HFFc6 (cell line): ENCODE data around the gene TFCP2L1. TPM values are rescaled to one million over a fixed set of nuclear protein-coding genes. Genes with fewer than 3 reads are reported as not detected.
"Not testable (repeated sequence)": the region's sequence is repeated elsewhere in the genome, so short reads cannot be mapped to it uniquely, and the experiment has no call there.

Experiments
- DNase-seq: peaks from one replicate; pipeline ENCODE4 v3.0.0-alpha.2; 2018
- H3K27ac Mint-ChIP-seq: 2 replicates; pipeline ENCODE4 v1.8.0; 2020; ENCODE audit warnings: mild to moderate bottlenecking, mixed read lengths
- H3K27me3 Mint-ChIP-seq: 2 replicates; pipeline ENCODE4 v1.8.0; 2021; ENCODE audit warnings: mild to moderate bottlenecking, moderate library complexity, mixed read lengths; ENCODE audit not compliant: insufficient read depth
- H3K36me3 Mint-ChIP-seq: 2 replicates; pipeline ENCODE4 v1.8.0; 2021; ENCODE audit warnings: low read depth, mixed read lengths
- H3K4me1 Mint-ChIP-seq: 2 replicates; pipeline ENCODE4 v1.8.0; 2020; ENCODE audit warnings: low read depth, mixed read lengths
- H3K4me3 Mint-ChIP-seq: 2 replicates; pipeline ENCODE4 v1.8.0; 2020; ENCODE audit warnings: mild to moderate bottlenecking, moderate library complexity, mixed read lengths
- H3K9me3 Mint-ChIP-seq: 2 replicates; pipeline ENCODE4 v1.8.0; 2020; ENCODE audit warnings: mild to moderate bottlenecking, mixed read lengths
- long read RNA-seq: library from polyadenylated mRNA; unstranded; transcript quantifications from one replicate; pipeline ENCODE4 v2.0.0, GENCODE V29; 2019
- total RNA-seq, 6 experiments: library from RNA; stranded (reverse); fragmentation: NEBNext Ultra II Directional; extraction: Animal tissue kit (Norgen Biotek cat#: 25700); gene quantifications; 2 replicates in 1 of 6; 3 replicates in 5 of 6; pipeline ENCODE4 v1.2.3, GENCODE V29; 2021
- TF ChIP-seq, protein P1 (sequence below): fragments of 200-600 bp; sonication (generic); IDR thresholded peaks from 2 replicates; pipeline ENCODE4 v1.5.0; 2021; ENCODE audit warnings: antibody characterized with exemption, mild to moderate bottlenecking

TFCP2L1 gene, protein sequence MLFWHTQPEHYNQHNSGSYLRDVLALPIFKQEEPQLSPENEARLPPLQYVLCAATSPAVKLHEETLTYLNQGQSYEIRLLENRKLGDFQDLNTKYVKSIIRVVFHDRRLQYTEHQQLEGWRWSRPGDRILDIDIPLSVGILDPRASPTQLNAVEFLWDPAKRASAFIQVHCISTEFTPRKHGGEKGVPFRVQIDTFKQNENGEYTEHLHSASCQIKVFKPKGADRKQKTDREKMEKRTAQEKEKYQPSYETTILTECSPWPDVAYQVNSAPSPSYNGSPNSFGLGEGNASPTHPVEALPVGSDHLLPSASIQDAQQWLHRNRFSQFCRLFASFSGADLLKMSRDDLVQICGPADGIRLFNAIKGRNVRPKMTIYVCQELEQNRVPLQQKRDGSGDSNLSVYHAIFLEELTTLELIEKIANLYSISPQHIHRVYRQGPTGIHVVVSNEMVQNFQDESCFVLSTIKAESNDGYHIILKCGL
- under 1 TPM in 1 of 6 experiments, not detected in 5; 0.03 TPM for total RNA-seq
- long read RNA-seq: 0 reads

DNA sequence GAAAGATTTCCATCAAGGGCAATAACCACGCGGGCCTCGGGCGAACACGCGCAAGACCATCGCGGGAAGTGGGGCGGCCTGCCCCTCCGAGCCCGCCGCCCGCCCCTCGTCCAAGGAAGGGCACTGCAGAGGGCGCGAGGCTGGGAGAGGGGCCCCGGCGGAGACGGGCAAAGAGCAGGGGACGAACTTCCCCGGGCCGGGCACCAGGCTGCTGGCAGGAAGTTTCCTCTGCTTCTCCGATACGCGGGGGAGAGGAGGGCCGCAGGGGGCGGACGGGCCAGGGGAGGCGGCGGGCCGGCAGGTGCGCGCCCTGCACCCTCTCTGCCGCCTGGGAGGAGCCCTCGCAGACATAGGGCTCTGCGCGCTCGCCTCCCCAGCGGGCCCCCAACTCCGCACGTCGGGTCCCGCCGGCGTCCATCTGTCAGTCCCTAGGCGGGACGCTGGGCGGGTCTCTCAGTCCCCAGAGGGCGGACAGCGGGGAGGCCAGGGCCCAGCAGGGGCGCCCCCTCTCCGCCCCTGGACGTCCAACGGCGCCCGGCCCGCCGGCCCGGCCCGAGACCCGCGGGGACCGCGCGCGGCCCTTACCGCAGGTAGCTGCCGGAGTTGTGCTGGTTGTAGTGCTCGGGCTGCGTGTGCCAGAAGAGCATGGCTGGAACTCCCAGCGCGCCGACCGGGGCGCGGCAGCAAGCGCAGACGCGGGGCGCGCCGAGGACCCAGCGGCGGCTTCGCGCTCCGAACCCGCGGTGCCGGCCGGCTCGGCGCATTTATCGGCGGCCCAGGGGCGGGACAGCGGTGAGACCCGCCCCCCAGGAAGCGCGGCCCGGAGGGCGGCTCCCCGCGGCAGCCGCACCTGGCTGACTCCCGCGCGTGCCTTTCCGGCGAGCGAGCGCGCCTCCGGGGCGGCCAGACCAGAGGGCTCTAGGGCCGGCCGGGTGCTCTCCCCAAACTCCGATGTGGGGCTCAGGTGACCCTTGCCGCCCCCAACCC lies at the start of gene TFCP2L1:
Gene TFCP2L1 (minus strand): TSS at position 740 of the 987 bp plus-strand sequence. CDS start 93 bp downstream, at position 647.
- Mint-ChIP-seq H3K27me3 (peaks cover 72% of the 10 kb centered on the region), H3K27ac (no peak within 1 kb of the TSS), H3K9me3 (no peaks in the 10 kb centered on the region), H3K4me1 (no peaks in the 10 kb centered on the region; the same call in 1 of the 2 replicates), H3K36me3 (no peaks in the 10 kb centered on the region), H3K4me3 (0 out of 2 replicates have a peak within 1 kb of the TSS, but pooled peaks have one; percentile 39)
- TF ChIP-seq, protein P1, sequence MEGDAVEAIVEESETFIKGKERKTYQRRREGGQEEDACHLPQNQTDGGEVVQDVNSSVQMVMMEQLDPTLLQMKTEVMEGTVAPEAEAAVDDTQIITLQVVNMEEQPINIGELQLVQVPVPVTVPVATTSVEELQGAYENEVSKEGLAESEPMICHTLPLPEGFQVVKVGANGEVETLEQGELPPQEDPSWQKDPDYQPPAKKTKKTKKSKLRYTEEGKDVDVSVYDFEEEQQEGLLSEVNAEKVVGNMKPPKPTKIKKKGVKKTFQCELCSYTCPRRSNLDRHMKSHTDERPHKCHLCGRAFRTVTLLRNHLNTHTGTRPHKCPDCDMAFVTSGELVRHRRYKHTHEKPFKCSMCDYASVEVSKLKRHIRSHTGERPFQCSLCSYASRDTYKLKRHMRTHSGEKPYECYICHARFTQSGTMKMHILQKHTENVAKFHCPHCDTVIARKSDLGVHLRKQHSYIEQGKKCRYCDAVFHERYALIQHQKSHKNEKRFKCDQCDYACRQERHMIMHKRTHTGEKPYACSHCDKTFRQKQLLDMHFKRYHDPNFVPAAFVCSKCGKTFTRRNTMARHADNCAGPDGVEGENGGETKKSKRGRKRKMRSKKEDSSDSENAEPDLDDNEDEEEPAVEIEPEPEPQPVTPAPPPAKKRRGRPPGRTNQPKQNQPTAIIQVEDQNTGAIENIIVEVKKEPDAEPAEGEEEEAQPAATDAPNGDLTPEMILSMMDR: no peak
- no peak for DNase-seq

DNA sequence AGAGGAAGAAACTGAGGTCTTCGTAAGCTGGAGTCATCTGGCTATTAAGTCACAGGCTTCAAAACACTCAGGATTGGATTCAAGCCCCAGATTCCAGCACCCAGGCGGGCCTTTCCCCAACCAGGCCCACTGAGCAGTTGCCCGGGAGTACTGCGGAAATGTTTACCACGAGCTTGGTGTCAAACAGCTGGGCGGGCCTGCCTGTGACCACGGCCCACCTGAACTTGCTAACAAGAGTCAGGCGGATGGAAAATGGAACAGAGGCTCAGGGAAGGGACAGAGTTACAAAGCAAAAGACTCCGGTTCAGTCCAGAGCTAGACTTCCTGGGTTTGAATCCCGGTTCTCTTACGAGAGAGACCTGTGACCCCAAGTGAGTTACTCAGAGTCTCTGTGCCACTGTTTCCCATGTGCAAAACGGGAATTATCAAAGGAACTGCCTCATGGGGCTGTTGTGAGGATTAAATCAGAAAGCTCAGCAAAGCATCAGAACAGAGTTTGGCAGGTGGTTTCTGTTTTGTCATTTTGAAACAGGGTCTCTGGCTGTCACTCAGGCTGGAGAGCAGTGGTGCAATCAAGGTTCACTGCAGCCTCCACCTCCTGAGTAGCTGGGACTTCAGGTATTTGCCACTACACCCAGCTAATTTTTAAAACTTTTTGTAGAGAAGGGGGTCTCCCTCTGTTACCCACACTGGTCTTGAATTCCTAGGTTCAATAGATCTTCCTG lies 49.0 kb upstream of the TFCP2L1 start:
- peaks cover 23% of the 10 kb centered on the region for H3K27me3 Mint-ChIP-seq
- H3K4me1 Mint-ChIP-seq: no peaks in the 10 kb centered on the region
- H3K36me3 Mint-ChIP-seq: no peaks in the 10 kb centered on the region
- no peak for DNase-seq
- no peak overlapping the region for H3K27ac Mint-ChIP-seq
- TF ChIP-seq, protein P1: no peak
- no peaks in the 10 kb centered on the region for H3K9me3 Mint-ChIP-seq
- no peak overlapping the region for H3K4me3 Mint-ChIP-seq

DNA sequence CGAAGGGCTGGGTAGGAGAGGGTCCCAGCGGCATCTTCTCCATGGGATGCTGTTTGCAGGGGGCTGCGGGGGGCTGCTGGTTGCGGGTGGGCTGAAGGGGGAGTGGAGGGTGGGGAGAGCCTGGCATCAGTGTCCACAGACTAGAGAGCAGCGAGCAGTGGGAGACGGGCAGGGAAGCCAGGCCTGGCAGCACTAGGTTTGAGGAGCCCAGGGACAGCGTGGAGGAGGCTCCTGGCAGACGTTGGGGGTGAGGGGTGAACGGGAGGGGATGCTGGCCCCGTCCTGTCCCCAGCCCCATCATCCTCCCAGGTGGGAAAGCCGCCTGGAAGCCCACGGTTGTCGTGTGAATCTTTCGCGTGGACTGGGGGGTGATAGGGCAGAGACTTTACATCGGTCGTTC lies 48.2 kb upstream of the TFCP2L1 start:
- TF ChIP-seq, protein P1: no peak
- Mint-ChIP-seq H3K4me3 (no peak overlapping the region), H3K27me3 (peaks cover 23% of the 10 kb centered on the region), H3K27ac (no peak overlapping the region), H3K4me1 (no peaks in the 10 kb centered on the region), H3K36me3 (no peaks in the 10 kb centered on the region), H3K9me3 (no peaks in the 10 kb centered on the region)
- DNase-seq: no peak

DNA sequence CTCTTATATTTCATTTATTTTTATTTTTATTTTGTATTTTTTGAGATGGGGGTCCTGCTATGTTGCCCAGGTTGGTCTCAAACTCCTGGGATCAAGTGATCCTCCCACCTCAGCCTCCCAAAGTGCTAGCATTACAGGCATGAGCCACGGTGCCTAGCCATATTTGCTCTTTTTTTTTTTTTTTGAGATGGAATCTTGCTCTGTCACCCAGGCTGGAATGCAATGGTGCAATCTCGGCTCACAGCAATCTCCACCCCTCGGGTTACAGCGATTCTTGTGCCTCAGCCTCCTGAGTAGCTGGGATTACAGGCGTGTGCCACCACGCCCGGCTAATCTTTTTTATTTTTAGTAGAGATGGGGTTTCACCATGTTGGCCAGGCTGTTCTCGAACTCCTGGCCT lies 46.3 kb upstream of the TFCP2L1 start:
- H3K36me3 Mint-ChIP-seq, H3K4me1 Mint-ChIP-seq, H3K27ac Mint-ChIP-seq, H3K4me3 Mint-ChIP-seq, H3K9me3 Mint-ChIP-seq, DNase-seq: not testable (repeated sequence)
- peaks cover 23% of the 10 kb centered on the region for H3K27me3 Mint-ChIP-seq

DNA sequence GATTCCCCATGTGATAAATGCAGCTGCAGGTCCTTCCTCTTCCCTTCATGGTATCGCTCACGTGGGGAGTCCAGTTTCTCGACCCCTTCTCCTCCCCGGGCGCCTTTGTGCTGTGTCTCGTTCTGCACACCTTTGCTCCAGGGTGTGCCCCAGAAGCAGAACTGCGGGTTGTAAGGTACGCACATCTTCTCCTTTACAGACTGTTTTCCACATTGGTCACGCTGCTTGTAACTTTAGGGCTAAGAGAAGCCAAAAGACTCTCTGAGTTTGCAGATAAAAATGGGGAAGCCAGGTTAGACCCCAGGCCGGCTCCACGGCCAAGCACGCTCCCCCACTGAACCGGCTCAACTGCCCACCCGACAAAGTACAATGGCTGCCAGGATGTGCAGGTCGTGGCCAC lies 45.9 kb upstream of the TFCP2L1 start:
- Mint-ChIP-seq H3K4me3 (no peak overlapping the region), H3K27ac (no peak overlapping the region), H3K9me3 (no peaks in the 10 kb centered on the region), H3K36me3 (no peaks in the 10 kb centered on the region), H3K4me1 (no peaks in the 10 kb centered on the region), H3K27me3 (peaks cover 25% of the 10 kb centered on the region)
- no peak for DNase-seq
- TF ChIP-seq, protein P1: no peak
